ENCODE results near the gene DMRT1.
A peak's percentile ranks its signal among the peaks of the same experiment; 100 is the strongest.

The DMRT1 gene

GRCh38 chr9:976258-976942 is 134.9 kb downstream of the DMRT1 start, which contains the start of gene DMRT3:
Gene DMRT3, plus strand, starts transcription at chr9:976655. Its CDS starts 347 bp downstream, at chr9:977002.
- Histone ChIP-seq H2BK120ac (ENCODE audit: insufficient read depth, low read length, poor library complexity) (no peak within 1 kb of the TSS), H3K4ac (ENCODE audit: low read depth, low read length) (no peak within 1 kb of the TSS), H4K12ac (ENCODE audit: low read depth, low read length) (no peak within 1 kb of the TSS), H3K4me2 (ENCODE audit: low read length) (peak within 1 kb of the TSS; percentile 60), H3K27ac (ENCODE audit: low read depth, low read length) (no peak within 1 kb of the TSS), H3K4me3 (ENCODE audit: low read depth, low read length) (peak within 1 kb of the TSS; percentile 67), H3K18ac (ENCODE audit: low read length) (no peak within 1 kb of the TSS), H2BK5ac (ENCODE audit: low read depth, low read length, poor library complexity) (no peak within 1 kb of the TSS), H2BK12ac (ENCODE audit: low read length) (no peak within 1 kb of the TSS), H2AK5ac (ENCODE audit: low read length) (no peak within 1 kb of the TSS), H3K23ac (ENCODE audit: low read length) (peak within 1 kb of the TSS; percentile 55), H3K36me3 (ENCODE audit: control insufficient read depth in 1 of 2, insufficient read depth in 2 of 2, low read length in 2 of 2) (no peaks in the 10 kb centered on the region), H4K91ac (ENCODE audit: low read depth, low read length) (no peak within 1 kb of the TSS), H3K14ac (ENCODE audit: low read length) (no peak within 1 kb of the TSS), H3K79me1 (ENCODE audit: low read length) (no peaks in the 10 kb centered on the region), H3K9me3 (ENCODE audit: insufficient read depth, low read depth, low read length) (peaks cover 2% of the 10 kb centered on the region), H4K8ac (ENCODE audit: low read depth, low read length) (no peak within 1 kb of the TSS), H3K27me3 (ENCODE audit: insufficient read depth, low read length) (peaks cover 87% of the 10 kb centered on the region), H2AFZ (ENCODE audit: insufficient read depth, low read length, poor library complexity) (no peak within 1 kb of the TSS), H3K9ac (ENCODE audit: low read length) (no peak within 1 kb of the TSS), H3K4me1 (ENCODE audit: control insufficient read depth in 1 of 2, insufficient read depth in 2 of 2, low read length in 2 of 2) (peaks cover 15 to 20% of the 10 kb centered on the region in 2 experiments), H3K79me2 (ENCODE audit: control insufficient read depth, insufficient read depth, low read length, poor library complexity) (no peaks in the 10 kb centered on the region)
- no CpG with 5 or more reads among the region's 70 CpGs for WGBS (ENCODE audit: extremely low coverage, insufficient coverage, insufficient read length)
- peak in 1 of 2 donors; percentile 9 for DNase-seq

- Histone ChIP-seq H3K23ac (ENCODE audit: low read length) (peak overlapping the region; percentile 95), H4K8ac (ENCODE audit: low read depth, low read length) (no peak overlapping the region), H3K4me2 (ENCODE audit: low read length) (peak overlapping the region; percentile 60), H3K27me3 (ENCODE audit: insufficient read depth, low read length) (peaks cover 87% of the 10 kb centered on the region), H4K91ac (ENCODE audit: low read depth, low read length) (no peak overlapping the region), H3K4me3 (ENCODE audit: low read depth, low read length) (peak overlapping the region; percentile 67), H3K18ac (ENCODE audit: low read length) (no peak overlapping the region), H3K27ac (ENCODE audit: low read depth, low read length) (no peak overlapping the region), H3K4me1 (ENCODE audit: control insufficient read depth in 1 of 2, insufficient read depth in 2 of 2, low read length in 2 of 2) (peaks cover 12 to 15% of the 10 kb centered on the region in 2 experiments), H2BK5ac (ENCODE audit: low read depth, low read length, poor library complexity) (no peak overlapping the region), H2BK120ac (ENCODE audit: insufficient read depth, low read length, poor library complexity) (no peak overlapping the region), H3K36me3 (ENCODE audit: control insufficient read depth in 1 of 2, insufficient read depth in 2 of 2, low read length in 2 of 2) (no peaks in the 10 kb centered on the region), H3K4ac (ENCODE audit: low read depth, low read length) (no peak overlapping the region), H3K79me1 (ENCODE audit: low read length) (no peaks in the 10 kb centered on the region), H3K9ac (ENCODE audit: low read length) (no peak overlapping the region), H3K79me2 (ENCODE audit: control insufficient read depth, insufficient read depth, low read length, poor library complexity) (no peaks in the 10 kb centered on the region), H2BK12ac (ENCODE audit: low read length) (no peak overlapping the region), H2AFZ (ENCODE audit: insufficient read depth, low read length, poor library complexity) (no peak overlapping the region), H3K14ac (ENCODE audit: low read length) (no peak overlapping the region), H4K12ac (ENCODE audit: low read depth, low read length) (no peak overlapping the region), H3K9me3 (ENCODE audit: insufficient read depth, low read depth, low read length) (peaks cover 2% of the 10 kb centered on the region), H2AK5ac (ENCODE audit: low read length) (no peak overlapping the region)
- WGBS (ENCODE audit: extremely low coverage, insufficient coverage, insufficient read length) = no CpG with 5 or more reads among the region's 92 CpGs
- DNase-seq = peak in 1 of 2 donors; percentile 30
These were observed 135.7 kb downstream of the DMRT1 start for GRCh38 chr9:976943-977837.

- H2AFZ ChIP-seq (ENCODE audit: insufficient read depth, low read length, poor library complexity) = no peak overlapping the region
- peak overlapping the region; percentile 43 for H3K4me3 ChIP-seq (ENCODE audit: low read depth, low read length)
- H3K9me3 ChIP-seq (ENCODE audit: insufficient read depth, low read depth, low read length) = peaks cover 2% of the 10 kb centered on the region
- no peak overlapping the region for H2BK5ac ChIP-seq (ENCODE audit: low read depth, low read length, poor library complexity)
- H4K91ac ChIP-seq (ENCODE audit: low read depth, low read length) = no peak overlapping the region
- no peak overlapping the region for H4K8ac ChIP-seq (ENCODE audit: low read depth, low read length)
- H2BK12ac ChIP-seq (ENCODE audit: low read length) = no peak overlapping the region
- H3K4me2 ChIP-seq (ENCODE audit: low read length) = peak overlapping the region; percentile 28
- no peak for DNase-seq
- H3K36me3 ChIP-seq (ENCODE audit: control insufficient read depth in 1 of 2, insufficient read depth in 2 of 2, low read length in 2 of 2) = no peaks in the 10 kb centered on the region
- H3K4ac ChIP-seq (ENCODE audit: low read depth, low read length) = no peak overlapping the region
- no peak overlapping the region for H3K18ac ChIP-seq (ENCODE audit: low read length)
- H4K12ac ChIP-seq (ENCODE audit: low read depth, low read length) = no peak overlapping the region
- no peaks in the 10 kb centered on the region for H3K79me1 ChIP-seq (ENCODE audit: low read length)
- no peak overlapping the region for H2AK5ac ChIP-seq (ENCODE audit: low read length)
- H3K9ac ChIP-seq (ENCODE audit: low read length) = no peak overlapping the region
- H3K27ac ChIP-seq (ENCODE audit: low read depth, low read length) = no peak overlapping the region
- H3K23ac ChIP-seq (ENCODE audit: low read length) = peak overlapping the region; percentile 95
- H3K4me1 ChIP-seq (ENCODE audit: control insufficient read depth in 1 of 2, insufficient read depth in 2 of 2, low read length in 2 of 2) = peaks cover 8 to 9% of the 10 kb centered on the region in 2 experiments
- no peak overlapping the region for H3K14ac ChIP-seq (ENCODE audit: low read length)
- no CpG with 5 or more reads among the region's 19 CpGs for WGBS (ENCODE audit: extremely low coverage, insufficient coverage, insufficient read length)
- no peak overlapping the region for H2BK120ac ChIP-seq (ENCODE audit: insufficient read depth, low read length, poor library complexity)
- H3K79me2 ChIP-seq (ENCODE audit: control insufficient read depth, insufficient read depth, low read length, poor library complexity) = no peaks in the 10 kb centered on the region
- H3K27me3 ChIP-seq (ENCODE audit: insufficient read depth, low read length) = peaks cover 85% of the 10 kb centered on the region
These were observed 136.6 kb downstream of the DMRT1 start for GRCh38 chr9:977838-978830.

- H3K4me1 ChIP-seq (ENCODE audit: control insufficient read depth in 1 of 2, insufficient read depth in 2 of 2, low read length in 2 of 2) = peaks cover 8 to 9% of the 10 kb centered on the region in 2 experiments
- H2BK12ac ChIP-seq (ENCODE audit: low read length) = no peak overlapping the region
- no peak overlapping the region for H2AK5ac ChIP-seq (ENCODE audit: low read length)
- no peak overlapping the region for H3K14ac ChIP-seq (ENCODE audit: low read length)
- H3K27ac ChIP-seq (ENCODE audit: low read depth, low read length) = no peak overlapping the region
- H3K23ac ChIP-seq (ENCODE audit: low read length) = no peak overlapping the region
- DNase-seq = no peak
- peaks cover 66% of the 10 kb centered on the region for H3K27me3 ChIP-seq (ENCODE audit: insufficient read depth, low read length)
- no peak overlapping the region for H3K4me2 ChIP-seq (ENCODE audit: low read length)
- H2BK120ac ChIP-seq (ENCODE audit: insufficient read depth, low read length, poor library complexity) = no peak overlapping the region
- no peaks in the 10 kb centered on the region for H3K79me1 ChIP-seq (ENCODE audit: low read length)
- H3K4me3 ChIP-seq (ENCODE audit: low read depth, low read length) = no peak overlapping the region
- H4K8ac ChIP-seq (ENCODE audit: low read depth, low read length) = no peak overlapping the region
- H4K91ac ChIP-seq (ENCODE audit: low read depth, low read length) = no peak overlapping the region
- WGBS (ENCODE audit: extremely low coverage, insufficient coverage, insufficient read length) = no CpG with 5 or more reads among the region's 2 CpGs
- no peaks in the 10 kb centered on the region for H3K79me2 ChIP-seq (ENCODE audit: control insufficient read depth, insufficient read depth, low read length, poor library complexity)
- H3K18ac ChIP-seq (ENCODE audit: low read length) = no peak overlapping the region
- H3K9ac ChIP-seq (ENCODE audit: low read length) = no peak overlapping the region
- H3K36me3 ChIP-seq (ENCODE audit: control insufficient read depth in 1 of 2, insufficient read depth in 2 of 2, low read length in 2 of 2) = no peaks in the 10 kb centered on the region
- no peak overlapping the region for H4K12ac ChIP-seq (ENCODE audit: low read depth, low read length)
- no peak overlapping the region for H2BK5ac ChIP-seq (ENCODE audit: low read depth, low read length, poor library complexity)
- no peak overlapping the region for H2AFZ ChIP-seq (ENCODE audit: insufficient read depth, low read length, poor library complexity)
- peaks cover 2% of the 10 kb centered on the region for H3K9me3 ChIP-seq (ENCODE audit: insufficient read depth, low read depth, low read length)
- no peak overlapping the region for H3K4ac ChIP-seq (ENCODE audit: low read depth, low read length)
These were observed 138.5 kb downstream of the DMRT1 start for GRCh38 chr9:979983-980382.

Measured in trophoblast cell (in vitro differentiated cells and primary cell).